SH-SY5Y (cell line): ENCODE results near the gene NMB.

Experiments
- GATA2 ChIP-seq: IDR thresholded peaks from 2 replicates; pipeline ENCODE4 v1.6.1; 2011; ENCODE audit warnings: mild to moderate bottlenecking, low read depth, low read length
- GATA3 ChIP-seq: IDR thresholded peaks from 2 replicates; pipeline ENCODE4 v1.6.1; 2011; ENCODE audit warnings: low read depth, mild to moderate bottlenecking, low read length, moderate library complexity

The NMB gene

GRCh38 chr15:84661001-84661400 is 3.0 kb upstream of the NMB start:
- no peak for TF ChIP-seq GATA3
- TF ChIP-seq GATA2 = no peak

- TF ChIP-seq GATA3 = no peak
- TF ChIP-seq GATA2 = no peak
Measured at GRCh38 chr15:84659904-84660781, 2.1 kb upstream of the NMB start.

- no peak for TF ChIP-seq GATA3
- TF ChIP-seq GATA2 = no peak
Measured at GRCh38 chr15:84658788-84659411, 901 bp upstream of the NMB start.

DNA sequence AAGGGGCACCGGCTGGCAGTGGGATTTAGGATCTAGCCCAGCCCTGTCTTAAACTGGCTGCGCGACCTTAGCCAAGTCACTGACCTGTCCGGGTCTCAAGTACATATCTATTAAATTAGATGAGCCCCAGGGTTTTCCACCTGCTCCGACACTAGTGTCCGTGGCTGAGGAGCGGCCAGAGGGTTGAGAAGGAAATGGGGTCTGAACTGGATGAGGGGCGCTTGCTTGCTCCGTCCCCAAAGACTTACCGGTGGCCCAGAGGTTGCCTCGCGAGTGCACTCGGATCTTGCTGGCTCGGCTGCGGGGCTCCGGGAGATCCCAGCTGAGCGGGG is 285 bp downstream of the NMB start:
- TF ChIP-seq GATA3 (no peak), GATA2 (no peak)

- no peak for TF ChIP-seq GATA3
- TF ChIP-seq GATA2 = no peak
Measured at GRCh38 chr15:84656972-84657371, 1.0 kb downstream of the NMB start.

- TF ChIP-seq GATA3 (no peak), GATA2 (no peak)
Measured at GRCh38 chr15:84654689-84655453, 3.1 kb downstream of the NMB start.

DNA sequence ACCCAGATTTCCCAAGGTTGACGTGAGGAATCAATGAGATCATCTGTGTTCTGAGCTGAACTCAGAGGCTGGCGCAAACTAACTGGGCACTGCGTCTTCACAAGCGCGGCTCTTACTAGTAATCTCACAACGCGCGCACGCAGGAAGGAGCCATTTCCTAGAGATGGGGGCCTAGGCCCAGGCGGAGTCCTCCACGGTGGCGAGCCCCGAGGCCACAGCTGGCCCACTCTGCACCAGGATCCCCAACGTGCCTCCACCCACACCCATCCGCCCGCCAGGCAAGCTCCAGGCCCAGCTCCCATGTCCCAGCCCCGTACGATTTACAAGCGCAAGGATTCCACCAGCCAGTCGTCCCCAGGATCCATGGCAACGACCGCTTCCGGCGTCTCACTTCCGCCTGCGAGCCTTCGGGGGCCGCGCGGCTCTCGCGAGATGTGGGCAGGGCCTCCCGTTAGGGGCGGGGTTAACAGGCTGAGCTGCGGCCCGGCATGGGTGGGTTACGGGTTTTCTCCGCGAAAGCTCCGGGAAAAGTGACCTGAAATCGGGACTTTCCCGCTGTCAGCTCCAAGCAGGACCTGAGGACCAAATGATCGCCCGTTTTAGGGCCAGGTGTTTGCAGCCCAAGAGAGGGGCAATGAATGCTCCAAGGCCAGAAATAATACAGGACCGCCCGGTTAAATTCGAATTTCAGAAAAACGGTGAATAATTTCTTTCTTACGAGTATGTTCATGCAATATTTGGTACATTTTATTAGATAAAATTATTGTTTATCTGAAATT is 3.9 kb downstream of the NMB start, which contains the start of gene WDR73:
WDR73 (minus strand) TSS at position 374 of the 779 bp plus-strand sequence; CDS start at position 365, 9 bp downstream.
- TF ChIP-seq GATA3 = no peak

DNA sequence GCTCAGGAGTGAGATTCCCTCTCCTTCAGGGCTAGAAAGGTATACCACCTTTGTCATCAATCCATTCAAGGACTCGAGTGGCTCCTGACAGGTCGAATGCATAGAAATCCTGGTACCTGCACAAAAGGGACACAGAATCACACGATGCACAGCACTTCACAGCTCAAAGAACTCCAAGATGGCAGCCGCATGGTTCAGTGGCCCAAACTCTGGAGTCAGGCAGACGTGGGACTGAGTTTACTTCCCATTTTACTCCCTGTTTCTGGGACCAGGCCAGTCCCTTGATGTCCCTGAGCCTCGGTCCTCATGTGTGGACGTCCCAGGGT is 4.5 kb downstream of the NMB start:
- TF ChIP-seq GATA3 (no peak), GATA2 (no peak)

GRCh38 chr15:84649706-84650105 is 8.3 kb downstream of the NMB start:
- TF ChIP-seq GATA2 (no peak), GATA3 (no peak)

- TF ChIP-seq GATA3 = no peak
- no peak for TF ChIP-seq GATA2
Measured at GRCh38 chr15:84648539-84648938, 9.5 kb downstream of the NMB start.

DNA sequence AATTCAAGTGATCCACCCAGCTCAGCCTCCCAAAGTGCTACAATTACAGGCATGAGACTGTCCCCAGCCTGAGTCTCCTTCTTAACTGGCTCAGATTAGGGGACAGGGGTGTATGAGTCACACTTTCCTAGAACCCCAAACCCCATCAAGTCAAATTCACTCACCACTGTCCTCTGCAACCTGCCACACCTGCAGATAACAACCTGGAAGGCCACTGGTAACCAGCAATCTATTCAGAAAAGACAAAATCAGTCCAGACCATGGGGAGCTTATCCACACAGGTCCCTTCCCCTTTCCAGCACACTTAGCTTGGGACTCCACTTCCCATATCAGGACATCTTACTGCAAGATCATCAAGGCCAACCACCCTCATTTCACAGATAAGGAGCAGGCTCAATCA is 10.3 kb downstream of the NMB start:
- no peak for TF ChIP-seq GATA3
- TF ChIP-seq GATA2 = no peak

- TF ChIP-seq GATA2 (no peak), GATA3 (no peak)
Measured at GRCh38 chr15:84645997-84646396, 12.0 kb downstream of the NMB start.

DNA sequence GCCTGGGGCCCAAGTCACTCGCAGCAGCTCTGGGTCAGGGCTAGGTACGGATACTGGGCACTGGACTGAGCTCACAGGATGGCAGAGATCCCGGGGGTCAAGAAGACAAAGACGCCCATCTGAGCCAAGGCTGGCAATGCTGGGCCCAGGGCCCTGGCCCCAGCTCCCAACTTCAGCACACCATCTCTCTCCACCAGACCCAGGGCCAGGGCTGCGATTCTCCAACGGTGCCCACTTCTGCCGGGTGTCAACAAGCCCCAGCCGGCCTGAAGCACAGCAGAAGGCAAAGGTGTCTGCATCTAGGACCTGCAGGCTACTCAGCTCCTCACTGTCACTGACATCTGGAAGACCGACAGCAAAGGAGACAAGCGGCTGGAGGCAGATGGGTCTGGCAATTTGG is 12.5 kb downstream of the NMB start:
- TF ChIP-seq GATA2 = no peak
- no peak for TF ChIP-seq GATA3

DNA sequence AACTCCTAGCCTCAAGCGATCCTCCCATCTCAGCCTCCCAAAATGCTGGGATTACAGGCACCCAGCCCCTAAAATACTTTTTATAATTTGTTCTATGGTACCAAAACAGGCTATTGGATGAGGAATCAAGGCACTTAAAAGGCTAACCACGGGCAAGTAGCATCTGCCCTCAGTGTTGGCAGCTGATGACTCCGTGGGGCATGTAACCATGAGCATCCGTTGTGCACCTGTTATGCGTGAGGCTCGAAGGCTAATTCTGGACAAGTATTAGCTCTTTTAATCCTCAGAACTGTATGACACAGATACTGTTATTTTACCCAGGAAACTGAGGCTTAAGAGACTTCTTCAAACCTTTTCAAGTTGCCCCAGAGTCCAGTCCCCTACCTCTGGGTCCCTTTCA is 14.2 kb downstream of the NMB start:
- TF ChIP-seq GATA2 (no peak), GATA3 (no peak)
